Thyroid gland (tissue), 4 donors: Measurements from ENCODE around the gene C1orf210. TPM values are rescaled to one million over a fixed set of nuclear protein-coding genes. Genes with fewer than 3 reads are reported as not detected.

Experiments
- DNase-seq, 2 donors: peaks; one replicate each; pipeline ENCODE4 v3.0.0-alpha.2; 2019
- H3K27ac ChIP-seq, 3 donors: fragments of 200-600 bp; sonication (generic); 1 replicate in 2 of 3; 2 replicates in 1 of 3; pipeline ENCODE4 v1.5.1; 2016 to 2019; ENCODE audit warnings: mild to moderate bottlenecking in 1 of 3, moderate library complexity in 1 of 3
- H3K27me3 ChIP-seq: fragments of 200-600 bp; sonication (generic); one replicate; pipeline ENCODE4 v1.5.1; 2019
- H3K36me3 ChIP-seq, 2 donors: fragments of 200-600 bp; sonication (generic); one replicate each; pipeline ENCODE4 v1.5.1; 2016 to 2019
- H3K4me1 ChIP-seq, 2 donors: fragments of 200-600 bp; sonication (generic); one replicate each; pipeline ENCODE4 v1.5.1; 2017 to 2019
- H3K4me3 ChIP-seq, 3 donors: fragments of 200-600 bp; sonication (generic); replicated peaks in 1 of 3; 1 replicate in 2 of 3; 2 replicates in 1 of 3; pipeline ENCODE4 v1.5.1; 2016; ENCODE audit warnings: mild to moderate bottlenecking in 1 of 3
- H3K9me3 ChIP-seq: fragments of 200-600 bp; sonication (generic); one replicate; pipeline ENCODE4 v1.5.1; 2017
- CTCF ChIP-seq, 6 experiments: fragments of 200-600 bp in 3 of 6; fragments of 450-650 bp in 3 of 6; sonication (generic) in 3 of 6; IDR thresholded peaks; one replicate each; pipeline ENCODE4 v1.5.1; 2016 to 2019; ENCODE audit warnings: antibody characterized with exemption in 6 of 6, mild to moderate bottlenecking in 2 of 6, inconsistent platforms in 1 of 6, moderate library complexity in 1 of 6
- POLR2A ChIP-seq, 2 donors: fragments of 450-650 bp; IDR thresholded peaks; one replicate each; pipeline ENCODE4 v1.6.1; 2017; ENCODE audit warnings: antibody characterized with exemption in 2 of 2, mild to moderate bottlenecking in 2 of 2, moderate library complexity in 1 of 2
- WGBS, 2 donors: methylation state at CpG; one replicate each; pipeline ENCODE4 v1.1.5; 2017; 5-methylcytosine and 5-hydroxymethylcytosine counted together
- intact Hi-C: fragments of 100-400 bp; cut with DNase I; formaldehyde crosslinking; loops from one replicate; pipeline ENCODE4 v1.15.1; 2023
- total RNA-seq, 4 donors: library from RNA; depleted of rRNA; stranded (reverse); fragments of >200 nt; gene quantifications; one replicate each; pipeline ENCODE4 v1.2.3, GENCODE V29; 2016

C1orf210 gene
- total RNA-seq, 4 donors from 2014 or later: 22.7 to 49.7 (median 36.3) TPM

GRCh38 chr1:43239484-43239883, 45.9 kb downstream of the C1orf210 start:
- Histone ChIP-seq H3K36me3 (no peaks in the 10 kb centered on the region), H3K27ac (peak overlapping the region in 2 of 3 donors; percentile 43 to 54), H3K9me3 (no peaks in the 10 kb centered on the region), H3K4me1 (peaks cover 19 to 36% of the 10 kb centered on the region in 2 donors), H3K4me3 (no peak overlapping the region), H3K27me3 (no peaks in the 10 kb centered on the region)
- TF ChIP-seq CTCF (IDR thresholded peaks at IDR 0.05) (no peak), POLR2A (IDR thresholded peaks at IDR 0.05) (no peak)
- no peak for DNase-seq
- 66 to 76% methylated on average over 3 of the region's 3 CpGs for WGBS, 2 donors
- intact Hi-C loops: loop anchor here (5.0 kb wide), 1 partner anchor 178 kb away; no protein-coding TSS in a partner anchor

- Histone ChIP-seq H3K36me3 (no peaks in the 10 kb centered on the region), H3K4me1 (peaks cover 19 to 36% of the 10 kb centered on the region in 2 donors), H3K27me3 (no peaks in the 10 kb centered on the region), H3K27ac (peak overlapping the region in 2 of 3 donors; percentile 43 to 54), H3K4me3 (no peak overlapping the region), H3K9me3 (no peaks in the 10 kb centered on the region)
- intact Hi-C loops: loop anchor here (5.0 kb wide), 1 partner anchor 178 kb away; no protein-coding TSS in a partner anchor
- DNase-seq: peak; percentile 93 to 94
- no peak for TF ChIP-seq CTCF (IDR thresholded peaks at IDR 0.05)
- TF ChIP-seq POLR2A (IDR thresholded peaks at IDR 0.05): no peak
- WGBS, 2 donors: 34 to 37% methylated on average over 3 of the region's 3 CpGs
These were observed 46.4 kb downstream of the C1orf210 start for GRCh38 chr1:43238991-43239469.

GRCh38 chr1:43238085-43238484, 47.3 kb downstream of the C1orf210 start:
- Histone ChIP-seq H3K4me1 (peaks cover 19 to 36% of the 10 kb centered on the region in 2 donors), H3K36me3 (no peaks in the 10 kb centered on the region), H3K27me3 (no peaks in the 10 kb centered on the region), H3K27ac (peak overlapping the region in 2 of 3 donors; percentile 3 to 42), H3K9me3 (no peaks in the 10 kb centered on the region), H3K4me3 (no peak overlapping the region)
- 8 to 11% methylated on average over 5 of the region's 5 CpGs for WGBS, 2 donors
- TF ChIP-seq POLR2A (IDR thresholded peaks at IDR 0.05) (no peak), CTCF (IDR thresholded peaks at IDR 0.05) (peak; percentile 50 to 87 (median 80))
- intact Hi-C loops: loop anchor here (5.0 kb wide), 1 partner anchor 179 kb away; no protein-coding TSS in a partner anchor
- peak; percentile 83 for DNase-seq

- H3K9me3 ChIP-seq: no peaks in the 10 kb centered on the region
- H3K27me3 ChIP-seq: no peaks in the 10 kb centered on the region
- 62 to 71% methylated on average over 1 of the region's 1 CpG for WGBS, 2 donors
- H3K36me3 ChIP-seq: no peaks in the 10 kb centered on the region
- no peak for TF ChIP-seq POLR2A (IDR thresholded peaks at IDR 0.05)
- TF ChIP-seq CTCF (IDR thresholded peaks at IDR 0.05): no peak
- no peak overlapping the region for H3K4me3 ChIP-seq
- peaks cover 19 to 36% of the 10 kb centered on the region in 2 donors for H3K4me1 ChIP-seq
- intact Hi-C loops: loop anchor here (5.0 kb wide), 1 partner anchor 180 kb away; no protein-coding TSS in a partner anchor
- H3K27ac ChIP-seq: no peak overlapping the region
- DNase-seq: no peak
These were observed 48.3 kb downstream of the C1orf210 start for GRCh38 chr1:43237121-43237520.

GRCh38 chr1:43235451-43236121, 49.8 kb downstream of the C1orf210 start:
- WGBS, 2 donors: 73 to 87% methylated on average over 9 of the region's 9 CpGs
- Histone ChIP-seq H3K4me1 (peaks cover 15 to 24% of the 10 kb centered on the region in 2 donors), H3K27me3 (no peaks in the 10 kb centered on the region), H3K36me3 (no peaks in the 10 kb centered on the region), H3K27ac (no peak overlapping the region), H3K4me3 (no peak overlapping the region), H3K9me3 (no peaks in the 10 kb centered on the region)
- no peak for DNase-seq
- TF ChIP-seq POLR2A (IDR thresholded peaks at IDR 0.05) (no peak), CTCF (IDR thresholded peaks at IDR 0.05) (no peak)
- intact Hi-C loops: loop anchor here (5.0 kb wide), 1 partner anchor 182 kb away; no protein-coding TSS in a partner anchor
